ENCODE results near the gene ITGAL. TPM values are rescaled to one million over a fixed set of nuclear protein-coding genes. Genes with fewer than 3 reads are reported as not detected.

Gene ITGAL
- total and polyA plus RNA-seq, 2 experiments from 2014 or later: not detected

- no peak for DNase-seq (ENCODE audit: low read depth in 1 of 2, low spot score in 1 of 2)
- no peaks in the 10 kb centered on the region for H3K4me1 ChIP-seq (ENCODE audit: low read depth)
- no peaks in the 10 kb centered on the region for H3K9me3 ChIP-seq (ENCODE audit: low read depth)
- H3K27ac ChIP-seq: no peak overlapping the region
- H3K36me3 ChIP-seq: no peaks in the 10 kb centered on the region
- TF ChIP-seq CTCF (IDR thresholded peaks at IDR 0.05; ENCODE audit: low read depth, low read length): no peak
- H3K27me3 ChIP-seq: no peaks in the 10 kb centered on the region
- H3K4me3 ChIP-seq: no peak overlapping the region
Observed at GRCh38 chr16:30499284-30499683, 26.7 kb downstream of the ITGAL start.

DNA sequence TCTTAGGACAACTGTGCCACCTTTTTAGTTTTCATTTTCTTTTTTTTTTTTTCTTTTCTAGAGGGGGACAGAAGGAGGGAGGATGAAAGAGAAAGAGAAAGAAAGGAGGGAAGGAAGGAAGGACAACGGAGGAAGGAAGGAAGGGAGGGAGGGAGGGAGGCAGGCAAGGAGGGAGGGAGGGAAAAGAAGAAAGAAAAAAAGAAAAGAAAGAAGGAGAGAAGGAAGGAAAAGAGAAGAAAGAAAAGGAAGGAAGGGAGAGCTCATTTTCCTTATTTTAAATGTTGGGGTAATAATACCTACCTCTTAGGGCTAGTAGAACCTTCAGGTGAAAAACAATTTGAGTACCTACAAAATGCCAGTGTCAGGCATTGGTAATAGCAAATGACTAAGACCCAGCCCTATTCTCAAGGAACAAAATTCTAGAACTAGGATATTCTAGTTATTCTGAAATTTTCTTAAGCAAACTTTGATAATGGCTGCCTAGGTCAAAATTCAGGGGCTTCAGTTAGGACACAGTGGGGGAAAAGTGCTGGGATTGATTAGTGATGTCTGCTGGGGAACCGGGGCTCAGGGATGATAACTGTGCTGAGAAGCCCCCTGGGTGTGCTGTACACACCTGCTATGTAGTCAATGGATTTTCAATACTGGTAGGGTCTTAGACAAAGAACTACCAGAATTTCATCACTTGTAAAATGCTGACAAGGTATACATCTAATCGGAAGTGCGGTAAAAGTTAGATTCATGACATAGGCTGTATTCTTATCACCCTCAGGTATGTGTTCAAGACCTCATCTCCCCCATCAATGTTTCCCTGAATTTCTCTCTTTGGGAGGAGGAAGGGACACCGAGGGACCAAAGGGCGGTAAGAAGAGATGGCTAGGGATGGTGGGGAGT is 31.1 kb downstream of the ITGAL start:
- no peak overlapping the region for H3K27ac ChIP-seq
- no peaks in the 10 kb centered on the region for H3K36me3 ChIP-seq
- H3K9me3 ChIP-seq (ENCODE audit: low read depth): no peaks in the 10 kb centered on the region
- TF ChIP-seq CTCF (IDR thresholded peaks at IDR 0.05; ENCODE audit: low read depth, low read length): no peak
- H3K27me3 ChIP-seq: no peaks in the 10 kb centered on the region
- no peak for DNase-seq (ENCODE audit: low read depth in 1 of 2, low spot score in 1 of 2)
- no peak overlapping the region for H3K4me3 ChIP-seq
- no peaks in the 10 kb centered on the region for H3K4me1 ChIP-seq (ENCODE audit: low read depth)

DNA sequence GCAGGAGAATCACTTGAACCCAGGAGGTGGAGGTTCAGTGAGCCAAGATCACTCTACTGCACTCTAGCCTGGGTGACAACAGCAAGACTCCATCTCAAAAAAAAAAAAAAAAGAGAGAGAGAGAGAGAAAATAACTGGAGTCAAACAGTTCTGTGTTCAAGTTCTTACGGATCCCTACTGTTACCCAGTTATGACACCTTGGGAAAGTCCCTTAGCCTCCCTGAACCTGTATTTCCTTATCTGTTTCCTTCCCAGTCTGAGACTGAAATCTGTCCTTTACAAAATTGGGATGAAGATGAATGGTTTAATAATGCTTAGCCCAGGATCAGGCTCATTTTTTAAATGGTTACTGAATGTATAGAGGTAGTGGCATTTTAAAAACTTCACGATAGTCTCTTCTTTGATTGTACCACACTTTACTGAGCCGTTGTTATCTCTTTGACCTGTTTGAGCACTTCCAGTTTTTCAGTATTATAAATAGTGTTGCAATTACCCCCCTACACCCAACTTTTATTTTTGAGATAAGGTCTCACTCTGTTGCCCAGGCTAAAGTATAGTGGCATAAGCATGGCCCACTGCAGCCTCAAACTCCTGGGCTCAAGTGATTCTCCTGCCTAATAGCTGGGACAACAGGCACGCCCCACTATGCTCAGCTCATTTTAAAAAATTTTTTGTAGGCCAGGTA is 36.7 kb downstream of the ITGAL start:
- Histone ChIP-seq H3K9me3 (ENCODE audit: low read depth) (no peaks in the 10 kb centered on the region), H3K27me3 (no peaks in the 10 kb centered on the region), H3K4me3 (no peak overlapping the region), H3K4me1 (ENCODE audit: low read depth) (no peaks in the 10 kb centered on the region), H3K36me3 (no peaks in the 10 kb centered on the region), H3K27ac (no peak overlapping the region)
- TF ChIP-seq CTCF (IDR thresholded peaks at IDR 0.05; ENCODE audit: low read depth, low read length): no peak
- no peak for DNase-seq (ENCODE audit: low read depth in 1 of 2, low spot score in 1 of 2)

DNA sequence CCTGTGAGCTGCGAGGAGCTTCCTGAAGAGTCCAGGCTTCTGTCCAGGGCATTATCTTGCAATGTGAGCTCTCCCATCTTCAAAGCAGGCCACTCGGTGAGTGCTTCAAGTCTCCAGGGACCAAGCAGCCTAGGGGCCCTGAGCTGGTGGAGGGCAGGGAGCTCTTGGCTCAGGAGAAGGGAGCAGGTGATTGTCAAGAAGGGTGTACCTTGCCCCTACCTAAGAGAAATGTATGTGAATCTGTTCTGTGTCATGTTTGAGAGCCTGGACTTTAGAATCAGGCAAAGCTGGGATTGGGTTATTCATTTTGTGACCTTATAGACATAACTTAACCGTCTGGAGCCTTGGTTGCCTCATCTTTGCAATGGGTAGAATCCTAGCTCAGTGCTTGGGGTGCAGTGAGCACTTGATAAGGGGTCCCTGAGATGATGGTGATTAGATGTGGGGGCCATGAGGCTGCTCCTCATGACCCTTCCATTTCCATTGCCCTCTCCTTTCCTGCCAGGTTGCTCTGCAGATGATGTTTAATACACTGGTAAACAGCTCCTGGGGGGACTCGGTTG is 37.9 kb downstream of the ITGAL start:
- Histone ChIP-seq H3K27ac (no peak overlapping the region), H3K9me3 (ENCODE audit: low read depth) (no peaks in the 10 kb centered on the region), H3K4me1 (ENCODE audit: low read depth) (no peaks in the 10 kb centered on the region), H3K27me3 (no peaks in the 10 kb centered on the region), H3K36me3 (no peaks in the 10 kb centered on the region), H3K4me3 (no peak overlapping the region)
- DNase-seq (ENCODE audit: low read depth in 1 of 2, low spot score in 1 of 2): no peak
- no peak for TF ChIP-seq CTCF (IDR thresholded peaks at IDR 0.05; ENCODE audit: low read depth, low read length)

DNA sequence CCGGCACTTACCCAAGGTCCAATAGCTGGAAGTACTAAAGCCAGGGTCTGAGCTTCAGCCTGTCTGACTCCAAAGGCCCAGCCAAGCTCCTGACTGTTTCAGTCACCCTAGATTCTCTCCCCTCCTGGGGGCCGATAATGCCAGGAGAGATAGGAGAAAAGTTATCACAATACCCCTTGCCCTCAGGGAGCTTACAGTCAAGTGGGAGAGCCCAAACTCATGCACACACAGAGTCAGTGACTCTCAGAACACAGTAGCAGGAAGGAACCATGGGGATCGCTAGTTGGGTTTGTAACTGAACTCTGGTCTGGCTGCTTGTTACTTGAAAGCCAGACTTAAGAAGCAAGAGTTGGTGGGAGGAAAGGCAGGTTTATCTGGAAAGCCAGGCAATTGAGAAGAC is 39.0 kb downstream of the ITGAL start:
- H3K27me3 ChIP-seq: no peaks in the 10 kb centered on the region
- H3K27ac ChIP-seq: no peak overlapping the region
- H3K4me1 ChIP-seq (ENCODE audit: low read depth): no peaks in the 10 kb centered on the region
- no peak for TF ChIP-seq CTCF (IDR thresholded peaks at IDR 0.05; ENCODE audit: low read depth, low read length)
- no peaks in the 10 kb centered on the region for H3K9me3 ChIP-seq (ENCODE audit: low read depth)
- DNase-seq (ENCODE audit: low read depth in 1 of 2, low spot score in 1 of 2): no peak
- H3K4me3 ChIP-seq: no peak overlapping the region
- no peaks in the 10 kb centered on the region for H3K36me3 ChIP-seq

All from cardiac muscle cell (in vitro differentiated cells and primary cell).